Stimulated activated naive CD8-positive, alpha-beta T cell treated with anti-CD3 and anti-CD28 coated beads, Interleukin-15, Interleukin-2, amounts not matched to agents 100 ng/mL and 50 ng/mL, for 24 hours (primary cell): ENCODE measurements around the gene DMPK.

Source experiments
- H3K27ac Mint-ChIP-seq: one replicate; pipeline ENCODE4 v1.8.0; 2021; ENCODE audit warnings: mild to moderate bottlenecking, mixed read lengths
- H3K27me3 Mint-ChIP-seq: one replicate; pipeline ENCODE4 v1.8.0; 2021; ENCODE audit warnings: mixed read lengths
- H3K36me3 Mint-ChIP-seq: one replicate; pipeline ENCODE4 v1.8.0; 2021; ENCODE audit warnings: low read depth, mixed read lengths
- H3K4me1 Mint-ChIP-seq: one replicate; pipeline ENCODE4 v1.8.0; 2021; ENCODE audit warnings: low read depth, mixed read lengths
- H3K4me3 Mint-ChIP-seq: one replicate; pipeline ENCODE4 v1.8.0; 2021; ENCODE audit warnings: mild to moderate bottlenecking, mixed read lengths
- H3K9me3 Mint-ChIP-seq: one replicate; pipeline ENCODE4 v1.8.0; 2021; ENCODE audit warnings: mixed read lengths

The DMPK gene

DNA sequence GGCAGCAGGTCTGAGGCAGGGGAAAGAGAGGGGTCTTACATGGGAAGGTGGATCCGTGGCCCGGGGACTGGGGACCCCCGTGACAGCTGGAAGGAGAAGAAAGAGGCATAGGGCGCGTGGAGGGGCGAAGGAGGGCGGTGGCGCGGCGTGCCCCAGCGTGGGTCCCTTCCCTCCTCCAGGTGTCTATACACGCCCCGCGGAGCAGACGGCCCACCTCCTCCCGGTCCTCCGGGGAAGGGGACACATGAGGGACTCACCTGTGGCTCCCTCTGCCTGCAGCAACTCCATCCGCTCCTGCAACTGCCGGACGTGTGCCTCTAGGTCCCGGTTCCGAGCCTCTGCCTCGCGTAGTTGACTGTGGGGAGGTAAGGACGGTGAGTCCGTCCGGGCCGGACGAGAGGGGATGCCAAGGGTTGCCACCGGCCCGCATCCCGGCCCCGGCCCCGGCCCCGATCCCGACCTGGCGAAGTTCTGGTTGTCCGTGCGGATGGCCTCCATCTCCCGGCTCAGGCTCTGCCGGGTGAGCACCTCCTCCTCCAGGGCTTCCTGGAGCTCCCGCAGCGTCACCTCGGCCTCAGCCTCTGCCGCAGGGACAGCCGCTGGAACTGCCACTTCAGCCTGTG, 10.9 kb downstream of the DMPK start:
- H3K27me3 Mint-ChIP-seq: peaks cover 5% of the 10 kb centered on the region
- no peak overlapping the region for H3K4me3 Mint-ChIP-seq
- H3K4me1 Mint-ChIP-seq: peaks cover 15% of the 10 kb centered on the region
- no peaks in the 10 kb centered on the region for H3K9me3 Mint-ChIP-seq
- no peak overlapping the region for H3K27ac Mint-ChIP-seq
- peaks cover under 1% of the 10 kb centered on the region for H3K36me3 Mint-ChIP-seq

DNA sequence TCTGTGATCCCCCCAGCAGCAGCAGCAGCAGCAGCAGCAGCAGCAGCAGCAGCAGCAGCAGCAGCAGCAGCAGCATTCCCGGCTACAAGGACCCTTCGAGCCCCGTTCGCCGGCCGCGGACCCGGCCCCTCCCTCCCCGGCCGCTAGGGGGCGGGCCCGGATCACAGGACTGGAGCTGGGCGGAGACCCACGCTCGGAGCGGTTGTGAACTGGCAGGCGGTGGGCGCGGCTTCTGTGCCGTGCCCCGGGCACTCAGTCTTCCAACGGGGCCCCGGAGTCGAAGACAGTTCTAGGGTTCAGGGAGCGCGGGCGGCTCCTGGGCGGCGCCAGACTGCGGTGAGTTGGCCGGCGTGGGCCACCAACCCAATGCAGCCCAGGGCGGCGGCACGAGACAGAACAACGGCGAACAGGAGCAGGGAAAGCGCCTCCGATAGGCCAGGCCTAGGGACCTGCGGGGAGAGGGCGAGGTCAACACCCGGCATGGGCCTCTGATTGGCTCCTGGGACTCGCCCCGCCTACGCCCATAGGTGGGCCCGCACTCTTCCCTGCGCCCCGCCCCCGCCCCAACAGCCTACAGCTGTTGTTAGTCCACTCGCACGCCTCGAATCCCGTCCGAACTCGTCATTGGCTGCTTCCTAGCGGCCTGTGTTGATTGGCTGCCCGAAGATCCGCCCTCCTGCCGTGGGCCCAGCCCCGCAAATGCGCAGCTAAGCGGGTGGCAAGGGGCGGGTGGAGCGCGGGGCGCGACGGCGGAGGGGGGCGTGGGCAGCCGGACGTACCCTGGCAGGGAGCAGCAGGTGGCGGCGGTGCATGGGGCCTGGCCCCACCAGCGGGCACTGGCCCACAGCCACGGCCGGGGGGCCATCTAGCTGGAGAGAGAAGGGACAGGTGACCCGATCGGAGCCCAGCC, 11.8 kb downstream of the DMPK start:
- H3K36me3 Mint-ChIP-seq: no peaks in the 10 kb centered on the region
- H3K4me3 Mint-ChIP-seq: peak overlapping the region; percentile 80
- peaks cover 5% of the 10 kb centered on the region for H3K27me3 Mint-ChIP-seq
- H3K27ac Mint-ChIP-seq: peak overlapping the region; percentile 65
- H3K9me3 Mint-ChIP-seq: no peaks in the 10 kb centered on the region
- H3K4me1 Mint-ChIP-seq: peaks cover 15% of the 10 kb centered on the region

DNA sequence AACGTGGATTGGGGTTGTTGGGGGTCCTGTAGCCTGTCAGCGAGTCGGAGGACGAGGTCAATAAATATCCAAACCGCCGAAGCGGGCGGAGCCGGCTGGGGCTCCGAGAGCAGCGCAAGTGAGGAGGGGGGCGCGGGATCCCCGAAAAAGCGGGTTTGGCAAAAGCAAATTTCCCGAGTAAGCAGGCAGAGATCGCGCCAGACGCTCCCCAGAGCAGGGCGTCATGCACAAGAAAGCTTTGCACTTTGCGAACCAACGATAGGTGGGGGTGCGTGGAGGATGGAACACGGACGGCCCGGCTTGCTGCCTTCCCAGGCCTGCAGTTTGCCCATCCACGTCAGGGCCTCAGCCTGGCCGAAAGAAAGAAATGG, 12.5 kb downstream of the DMPK start:
- H3K27ac Mint-ChIP-seq: peak overlapping the region; percentile 65
- no peaks in the 10 kb centered on the region for H3K36me3 Mint-ChIP-seq
- peaks cover 15% of the 10 kb centered on the region for H3K4me1 Mint-ChIP-seq

DNA sequence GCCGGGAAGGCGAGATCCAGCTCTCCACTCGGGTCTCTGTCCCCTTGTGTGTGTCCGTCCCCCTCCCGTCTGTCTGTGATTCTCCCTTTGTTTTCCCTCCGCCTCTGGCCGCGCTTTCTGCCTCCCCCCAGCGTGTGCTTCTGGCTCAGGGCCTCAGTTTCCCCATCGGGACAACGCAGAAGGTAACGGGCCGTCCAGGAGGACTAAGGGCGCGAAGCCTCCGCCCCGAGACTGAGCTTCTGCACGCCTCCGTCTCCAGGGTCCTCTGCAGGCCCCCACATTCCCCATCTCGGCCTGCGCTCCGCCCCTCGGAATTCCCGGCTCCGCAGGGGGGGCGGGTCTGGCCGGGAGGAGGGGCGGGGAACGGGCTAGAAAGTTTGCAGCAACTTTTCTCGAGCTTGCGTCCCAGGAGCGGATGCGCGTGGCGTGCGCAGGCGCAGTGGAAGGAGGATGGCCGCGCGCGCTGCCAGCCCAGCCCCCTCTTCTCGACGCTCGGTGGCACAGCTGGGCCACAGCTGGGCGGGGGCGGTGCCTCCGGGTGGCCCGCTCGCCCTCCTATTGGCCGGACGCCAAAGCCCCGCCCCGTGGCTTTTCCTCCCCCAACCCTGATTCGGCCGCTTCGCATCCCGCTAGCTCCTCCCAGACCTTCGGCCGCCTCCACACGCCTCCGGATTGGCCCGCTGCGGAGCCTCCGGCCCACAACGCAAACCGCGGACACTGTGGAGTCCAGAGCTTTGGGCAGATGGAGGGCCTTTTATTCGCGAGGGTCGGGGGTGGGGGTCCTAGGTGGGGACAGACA, 13.1 kb downstream of the DMPK start, which contains the start of gene SIX5:
TSS of gene SIX5 (minus strand) at position 269 of the 799 bp plus-strand sequence. CDS start 408 bp downstream, outside the sequence.
- peaks cover 12% of the 10 kb centered on the region for H3K27me3 Mint-ChIP-seq
- H3K4me3 Mint-ChIP-seq: peak within 1 kb of the TSS; percentile 80
- no peaks in the 10 kb centered on the region for H3K9me3 Mint-ChIP-seq
- no peaks in the 10 kb centered on the region for H3K36me3 Mint-ChIP-seq
- H3K27ac Mint-ChIP-seq: peak within 1 kb of the TSS; percentile 65
- H3K4me1 Mint-ChIP-seq: peaks cover 15% of the 10 kb centered on the region

More for the DNA sequence above, 12.5 kb downstream of the DMPK start:
- Mint-ChIP-seq H3K9me3 (no peaks in the 10 kb centered on the region), H3K4me3 (peak overlapping the region; percentile 80), H3K27me3 (peaks cover 9% of the 10 kb centered on the region)

DNA sequence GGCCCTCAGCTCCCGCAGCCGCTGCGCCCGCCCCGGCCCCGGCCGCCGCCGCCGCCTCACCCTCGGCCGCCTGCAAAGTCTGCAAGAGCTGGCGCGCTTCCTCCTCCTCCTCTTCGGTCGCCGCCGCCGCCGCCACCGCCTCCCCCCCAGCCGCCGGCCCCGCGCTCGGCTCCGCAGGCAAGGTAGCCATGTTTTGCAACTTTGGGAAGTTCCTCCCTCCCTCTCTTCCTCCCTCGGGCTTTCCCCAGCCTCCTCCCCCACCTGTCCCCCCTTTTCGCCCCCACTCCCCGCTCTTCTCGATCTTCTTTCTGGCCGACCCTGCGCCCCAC, 13.7 kb downstream of the DMPK start:
- Mint-ChIP-seq H3K4me1 (peaks cover 15% of the 10 kb centered on the region), H3K36me3 (no peaks in the 10 kb centered on the region), H3K27me3 (peaks cover 12% of the 10 kb centered on the region), H3K4me3 (peak overlapping the region; percentile 80), H3K27ac (peak overlapping the region; percentile 45), H3K9me3 (no peaks in the 10 kb centered on the region)

DNA sequence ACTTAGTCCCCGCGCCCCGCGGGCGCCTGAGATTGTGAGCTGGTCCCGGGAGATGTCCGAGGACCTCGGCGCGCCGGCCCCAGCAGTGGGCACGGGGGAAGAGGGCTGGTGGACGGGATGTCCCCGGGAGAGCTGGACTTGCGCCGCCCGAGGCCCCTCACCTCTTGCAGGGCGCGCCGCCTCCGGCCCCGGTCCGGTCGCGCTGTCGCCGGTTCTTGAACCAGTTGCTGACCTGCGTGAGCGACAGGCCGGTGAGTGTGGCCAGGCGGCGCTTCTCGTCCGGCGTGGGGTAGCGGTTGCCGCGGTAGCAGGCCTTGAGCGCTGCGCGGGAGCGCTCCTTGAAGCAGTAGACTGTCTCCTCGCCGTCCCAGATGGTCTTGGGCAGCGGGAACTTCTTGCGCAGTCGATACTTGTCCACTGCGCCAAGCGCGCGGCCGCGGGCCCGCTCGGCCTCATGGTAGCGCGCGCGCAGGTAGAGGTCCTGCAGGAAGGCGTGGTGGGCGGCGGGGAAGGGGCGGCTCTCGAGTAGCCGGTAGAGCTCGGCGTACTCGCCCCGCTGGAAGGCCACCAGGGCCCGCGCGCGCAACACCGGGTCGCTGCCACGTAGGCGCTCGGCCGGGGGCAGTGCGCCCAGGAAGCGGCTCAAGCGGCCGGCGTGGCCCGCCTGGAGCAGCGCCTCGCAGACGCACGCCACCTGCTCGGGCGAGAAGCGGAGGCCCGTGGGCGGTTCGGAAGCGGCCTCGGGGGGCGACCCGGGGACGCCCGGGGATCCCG, 14.2 kb downstream of the DMPK start:
- peaks cover 15% of the 10 kb centered on the region for H3K4me1 Mint-ChIP-seq
- H3K27ac Mint-ChIP-seq: no peak overlapping the region
- no peaks in the 10 kb centered on the region for H3K9me3 Mint-ChIP-seq
- peaks cover 12% of the 10 kb centered on the region for H3K27me3 Mint-ChIP-seq
- peak overlapping the region; percentile 54 for H3K4me3 Mint-ChIP-seq
- no peaks in the 10 kb centered on the region for H3K36me3 Mint-ChIP-seq

DNA sequence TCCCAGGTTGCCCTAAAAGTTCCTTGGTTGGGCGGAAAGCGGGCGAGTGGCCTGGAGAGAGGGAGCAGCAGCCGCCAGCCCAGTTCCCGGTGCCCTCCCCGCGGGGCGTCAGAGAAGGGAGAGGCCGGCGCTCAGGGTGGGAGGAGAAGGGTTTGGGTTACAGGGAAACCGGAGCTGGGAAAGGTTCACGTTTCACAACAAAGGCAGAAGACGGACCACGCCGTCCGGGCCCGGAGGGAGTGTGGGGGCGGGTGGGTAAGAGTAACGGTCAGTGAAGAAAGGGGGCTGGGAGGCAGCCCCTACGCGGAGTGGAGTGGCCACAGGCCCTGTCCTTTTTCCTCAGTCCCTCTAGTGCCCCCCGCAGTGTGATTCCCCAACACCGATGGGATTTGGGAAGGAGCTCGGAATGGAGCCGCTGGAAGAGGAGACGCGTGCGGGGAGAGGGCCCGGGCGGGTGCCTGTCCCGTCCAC, 14.8 kb downstream of the DMPK start:
- H3K9me3 Mint-ChIP-seq: no peaks in the 10 kb centered on the region
- peak overlapping the region; percentile 26 for H3K4me3 Mint-ChIP-seq
- no peaks in the 10 kb centered on the region for H3K36me3 Mint-ChIP-seq
- no peak overlapping the region for H3K27ac Mint-ChIP-seq
- peaks cover 12% of the 10 kb centered on the region for H3K27me3 Mint-ChIP-seq
- peaks cover 15% of the 10 kb centered on the region for H3K4me1 Mint-ChIP-seq

DNA sequence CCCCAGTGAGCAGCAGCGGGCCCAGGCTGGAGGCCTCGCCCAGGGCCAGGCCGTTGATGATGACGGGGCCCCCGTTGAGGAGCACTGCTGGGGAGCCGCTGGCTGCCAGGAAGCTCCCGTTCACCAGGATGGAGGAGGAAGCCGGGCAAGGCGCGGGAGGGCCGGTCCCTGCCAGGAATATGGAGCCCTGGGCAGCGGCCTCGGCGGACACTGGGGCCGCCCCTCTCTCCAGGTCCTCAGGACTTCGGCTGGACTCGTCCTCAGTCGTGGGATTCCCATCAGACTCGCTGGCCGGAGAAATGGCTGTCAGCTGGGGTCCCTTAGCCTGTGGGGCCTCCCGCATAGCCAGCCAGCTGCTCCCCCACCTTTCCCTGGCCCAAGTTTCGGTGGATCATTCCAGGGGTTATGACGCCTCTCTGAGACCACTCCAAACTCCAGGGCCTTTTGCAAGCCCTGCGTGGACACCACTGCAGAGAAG, 15.4 kb downstream of the DMPK start:
- H3K27me3 Mint-ChIP-seq: peaks cover 7% of the 10 kb centered on the region
- peaks cover 15% of the 10 kb centered on the region for H3K4me1 Mint-ChIP-seq
- peak overlapping the region; percentile 26 for H3K4me3 Mint-ChIP-seq
- no peaks in the 10 kb centered on the region for H3K9me3 Mint-ChIP-seq
- no peaks in the 10 kb centered on the region for H3K36me3 Mint-ChIP-seq
- no peak overlapping the region for H3K27ac Mint-ChIP-seq

DNA sequence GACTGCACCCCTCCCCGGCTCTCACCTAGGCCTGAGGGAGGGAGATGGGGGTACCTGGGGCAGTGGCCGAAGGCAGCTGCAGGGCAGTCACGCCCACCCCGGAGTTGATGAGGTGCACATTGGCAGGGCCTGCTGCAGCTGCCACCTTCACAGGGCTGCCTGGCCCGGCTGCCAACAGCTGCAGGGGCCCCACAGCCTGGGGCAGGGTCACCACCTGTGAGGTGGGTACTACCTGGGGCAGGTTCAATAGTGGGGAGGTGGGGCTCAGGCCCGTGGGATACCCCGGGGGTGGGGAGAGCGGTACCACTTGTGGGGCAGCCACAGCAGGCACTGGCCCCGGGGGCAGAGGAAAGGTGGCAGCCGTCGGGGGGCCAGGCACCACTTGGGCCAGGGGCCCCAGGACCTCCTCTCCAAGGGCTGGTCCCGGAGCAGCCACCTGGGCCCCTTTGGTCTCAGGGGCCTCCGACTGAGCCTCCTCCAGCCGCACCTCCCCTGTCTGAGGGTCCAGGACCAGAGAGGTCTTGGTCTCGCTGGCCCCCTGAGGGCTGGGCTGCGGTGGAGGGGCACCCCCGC, 15.9 kb downstream of the DMPK start:
- no peak overlapping the region for H3K4me3 Mint-ChIP-seq

DNA sequence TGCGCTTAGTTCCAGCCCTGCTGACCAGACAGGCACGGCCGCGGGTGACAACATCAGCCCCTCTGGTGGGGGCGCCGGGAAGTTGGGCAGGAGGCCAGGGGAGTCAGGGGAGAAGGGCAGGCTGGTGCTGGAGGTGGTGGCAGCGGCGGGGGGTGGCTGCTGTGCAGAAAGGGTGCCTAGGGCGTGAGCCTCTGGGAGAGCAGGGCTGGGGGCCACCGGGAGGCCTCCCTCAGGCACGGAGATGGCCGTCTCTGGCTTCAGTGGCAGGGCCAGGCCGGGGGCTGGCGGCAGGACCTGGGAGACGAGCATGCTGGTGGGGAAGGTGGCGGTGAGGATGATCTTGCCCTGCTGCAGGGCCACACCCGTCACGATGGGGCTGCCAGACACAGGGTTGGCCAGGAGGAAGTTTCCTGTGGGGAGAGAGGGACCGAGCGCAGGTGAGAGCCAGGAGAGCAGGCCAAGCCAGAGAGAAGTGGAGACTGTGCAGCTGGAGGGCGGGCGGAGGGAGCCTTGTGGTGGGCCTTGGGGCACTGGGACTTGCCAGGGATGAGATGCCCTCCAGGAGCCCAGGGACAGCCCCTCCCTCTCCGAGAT, 16.5 kb downstream of the DMPK start:
- Mint-ChIP-seq H3K27me3 (peaks cover 7% of the 10 kb centered on the region), H3K4me1 (peaks cover 15% of the 10 kb centered on the region), H3K9me3 (no peaks in the 10 kb centered on the region), H3K36me3 (no peaks in the 10 kb centered on the region), H3K4me3 (no peak overlapping the region), H3K27ac (no peak overlapping the region)

More for the DNA sequence above, 15.9 kb downstream of the DMPK start:
- no peaks in the 10 kb centered on the region for H3K9me3 Mint-ChIP-seq
- H3K4me1 Mint-ChIP-seq: peaks cover 15% of the 10 kb centered on the region
- H3K36me3 Mint-ChIP-seq: no peaks in the 10 kb centered on the region
- peaks cover 7% of the 10 kb centered on the region for H3K27me3 Mint-ChIP-seq
- H3K27ac Mint-ChIP-seq: no peak overlapping the region

DNA sequence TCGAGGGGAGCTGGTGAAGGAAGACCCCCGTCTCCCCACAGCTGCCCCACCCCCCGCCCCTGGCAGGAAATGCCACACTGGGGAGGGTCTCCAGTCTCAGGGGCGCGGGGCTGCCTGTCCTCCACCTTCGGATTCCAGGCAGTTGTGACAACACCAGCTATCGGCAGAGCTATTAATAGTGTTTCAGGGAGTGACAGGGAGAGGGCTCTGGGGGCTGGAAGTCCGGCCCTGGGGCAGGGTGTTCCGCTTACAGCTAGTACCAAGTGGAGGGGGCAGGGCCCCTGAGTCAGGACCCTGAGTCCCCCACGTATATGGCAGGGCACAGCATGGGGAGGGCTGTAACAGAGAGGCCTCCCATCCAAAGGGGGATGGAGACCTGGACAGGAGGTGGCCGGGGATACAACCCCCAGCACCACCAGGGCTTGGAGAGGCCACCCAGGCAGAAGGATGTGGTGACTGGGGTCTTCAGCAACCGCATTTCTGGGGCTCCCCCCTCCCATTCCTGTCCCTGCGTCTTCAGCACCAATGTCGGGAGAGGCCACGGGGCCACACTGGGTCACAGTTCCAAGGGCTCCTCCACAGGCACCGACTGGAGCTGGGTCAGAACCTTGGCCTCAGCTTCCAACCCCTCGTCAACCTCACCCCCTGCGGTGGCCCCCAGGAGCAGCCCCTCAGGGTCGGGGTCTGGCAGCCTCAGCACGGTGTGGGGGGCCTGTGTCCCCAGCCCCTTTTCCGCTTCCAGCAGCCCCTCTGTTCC, 17.2 kb downstream of the DMPK start:
- H3K27ac Mint-ChIP-seq: no peak overlapping the region
- H3K36me3 Mint-ChIP-seq: no peaks in the 10 kb centered on the region
- H3K4me1 Mint-ChIP-seq: peaks cover 11% of the 10 kb centered on the region
- H3K4me3 Mint-ChIP-seq: no peak overlapping the region
- H3K27me3 Mint-ChIP-seq: peaks cover 7% of the 10 kb centered on the region
- no peaks in the 10 kb centered on the region for H3K9me3 Mint-ChIP-seq

DNA sequence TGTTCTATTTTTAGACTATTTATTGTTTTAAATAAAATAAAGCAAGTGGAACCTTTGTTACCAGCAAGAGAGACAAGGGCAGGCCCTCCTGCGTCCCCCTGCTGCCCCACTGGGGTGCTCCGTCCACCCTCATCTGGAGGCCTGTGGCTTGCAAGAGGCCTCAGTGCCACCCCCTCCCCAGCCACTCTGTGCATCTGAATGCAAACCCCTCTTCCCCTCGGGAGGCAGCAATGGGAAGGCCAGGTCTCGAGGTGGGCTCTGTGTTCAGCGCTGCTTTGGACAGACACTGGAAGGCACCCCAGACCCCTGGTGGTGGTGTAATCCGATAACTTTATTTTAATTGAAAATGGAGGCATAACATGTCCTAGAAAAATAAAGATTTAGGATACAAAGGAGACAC, 17.8 kb downstream of the DMPK start:
- Mint-ChIP-seq H3K27me3 (peaks cover 7% of the 10 kb centered on the region), H3K36me3 (no peaks in the 10 kb centered on the region), H3K4me1 (peaks cover 7% of the 10 kb centered on the region), H3K4me3 (no peak overlapping the region), H3K9me3 (no peaks in the 10 kb centered on the region), H3K27ac (no peak overlapping the region)

DNA sequence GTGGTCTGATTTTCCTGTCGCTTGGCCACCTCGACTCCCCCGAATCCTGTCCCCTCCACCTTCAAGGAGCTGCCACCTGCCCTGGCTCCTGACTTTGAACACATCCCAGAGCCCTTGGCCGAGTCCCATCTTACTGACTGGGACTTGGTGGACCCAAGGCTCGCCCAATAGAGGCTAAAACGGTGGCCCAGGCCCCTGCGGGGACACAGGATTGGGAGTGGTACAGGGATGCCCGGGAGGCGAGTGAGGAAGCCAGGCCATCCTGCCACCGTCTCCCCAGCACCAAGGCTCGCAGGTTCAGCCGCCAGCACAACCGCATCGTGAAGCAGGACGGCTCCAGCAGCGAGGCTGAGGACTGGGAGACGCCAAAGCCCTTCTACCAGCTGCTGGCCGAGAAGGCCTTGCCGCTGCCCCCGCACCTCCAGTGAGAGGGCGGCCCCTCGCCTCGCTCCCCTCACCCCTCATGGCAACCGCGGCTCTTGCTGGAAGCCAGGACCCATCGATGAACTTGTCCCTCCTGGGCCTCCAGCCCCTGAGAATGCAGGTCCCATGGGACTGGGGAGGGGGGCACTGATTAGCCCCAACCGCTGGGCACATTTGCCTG, 18.5 kb downstream of the DMPK start:
- H3K9me3 Mint-ChIP-seq: no peaks in the 10 kb centered on the region
- peaks cover 4% of the 10 kb centered on the region for H3K4me1 Mint-ChIP-seq
- H3K4me3 Mint-ChIP-seq: no peak overlapping the region
- peaks cover 7% of the 10 kb centered on the region for H3K27me3 Mint-ChIP-seq
- no peak overlapping the region for H3K27ac Mint-ChIP-seq
- H3K36me3 Mint-ChIP-seq: no peaks in the 10 kb centered on the region
